Central memory CD8-positive, alpha-beta T cell (primary cell): ENCODE data around the gene LHX1.

Source experiments
- ATAC-seq: fragments of 150-1000 bp; cut with Tn5 transposase; replicated peaks from 2 replicates; pipeline ENCODE4 v1.10.0; 2022; ENCODE audit warnings: mild to moderate bottlenecking, moderate FRiP score, moderate number of reproducible peaks; ENCODE audit not compliant: poor library complexity, severe bottlenecking; ENCODE audit errors: extremely low read depth
- DNase-seq, 2 donors: peaks; one replicate each; pipeline ENCODE4 v3.0.0; 2021; ENCODE audit warnings: low spot score in 2 of 2
- H3K27ac Mint-ChIP-seq: one replicate; pipeline ENCODE4 v1.8.0; 2022; ENCODE audit warnings: low read depth, mild to moderate bottlenecking, moderate library complexity, mixed read lengths
- H3K27me3 Mint-ChIP-seq: one replicate; pipeline ENCODE4 v1.8.0; 2022; ENCODE audit warnings: mixed read lengths
- H3K36me3 Mint-ChIP-seq: one replicate; pipeline ENCODE4 v1.8.0; 2022; ENCODE audit warnings: mild to moderate bottlenecking, moderate library complexity, mixed read lengths; ENCODE audit not compliant: insufficient read depth
- H3K4me1 Mint-ChIP-seq: one replicate; pipeline ENCODE4 v1.8.0; 2022; ENCODE audit warnings: mixed read lengths
- H3K4me3 Mint-ChIP-seq: one replicate; pipeline ENCODE4 v1.8.0; 2022; ENCODE audit warnings: mild to moderate bottlenecking, moderate library complexity, mixed read lengths
- H3K9me3 Mint-ChIP-seq: one replicate; pipeline ENCODE4 v1.8.0; 2022; ENCODE audit warnings: mixed read lengths

The LHX1 gene

DNA sequence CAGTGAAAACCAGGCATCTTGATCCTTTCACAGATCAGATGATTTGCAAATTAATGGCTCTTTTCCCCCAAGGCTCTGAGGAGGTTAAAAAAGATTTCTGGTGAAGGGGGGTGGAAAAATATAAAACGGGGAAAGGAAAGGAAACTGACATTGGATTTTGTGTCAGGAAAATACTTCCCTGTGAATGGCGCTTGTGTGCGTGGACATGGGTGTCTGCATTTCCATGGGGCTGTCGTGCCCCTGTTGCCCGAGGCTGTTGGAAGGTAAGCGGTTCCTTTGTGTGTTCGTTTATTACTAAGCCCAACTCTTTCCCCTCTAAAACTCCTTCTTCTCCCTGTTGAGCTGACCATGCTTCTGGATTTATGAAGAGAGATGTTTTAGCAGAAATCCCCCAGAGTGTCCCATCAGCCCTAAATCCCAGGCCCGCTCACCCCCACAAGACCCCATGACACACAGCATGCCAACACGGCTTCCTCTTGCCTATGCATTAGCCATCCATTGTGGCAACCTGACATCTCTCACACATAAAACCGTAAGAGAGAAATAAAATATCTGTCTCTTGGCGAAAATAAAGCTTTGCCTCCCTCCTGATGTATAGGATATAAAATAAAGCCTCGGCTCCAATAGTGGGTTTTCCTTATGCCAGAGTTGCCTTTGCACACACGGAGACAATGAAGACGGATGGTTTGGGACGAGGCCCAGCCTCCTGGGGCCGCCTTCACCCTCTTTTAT is 7.3 kb upstream of the LHX1 start:
- Mint-ChIP-seq H3K9me3 (no peaks in the 10 kb centered on the region), H3K27ac (no peak overlapping the region), H3K4me1 (peaks cover 28% of the 10 kb centered on the region), H3K4me3 (no peak overlapping the region), H3K36me3 (peaks cover 5% of the 10 kb centered on the region), H3K27me3 (peaks cover 77% of the 10 kb centered on the region)
- ATAC-seq, result no peak
- DNase-seq, result no peak

DNA sequence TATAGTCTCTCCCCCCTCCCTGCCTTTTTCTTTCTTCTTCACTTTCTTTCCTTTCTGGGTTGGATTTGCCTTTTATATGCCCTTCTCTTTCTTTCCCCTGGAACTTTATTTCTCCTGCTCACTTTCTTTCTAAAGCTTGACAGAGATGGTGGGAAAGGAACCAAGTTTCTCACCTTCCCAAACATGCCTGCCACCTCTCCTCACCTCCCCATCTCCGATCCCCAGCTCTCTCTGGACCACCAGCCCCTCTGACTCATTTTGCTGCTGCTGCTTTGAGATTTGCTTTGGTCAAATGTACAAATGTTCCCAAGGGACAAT is 6.7 kb upstream of the LHX1 start:
- H3K27ac Mint-ChIP-seq, result no peak overlapping the region
- no peak for ATAC-seq
- peaks cover 9% of the 10 kb centered on the region for H3K36me3 Mint-ChIP-seq
- peaks cover 83% of the 10 kb centered on the region for H3K27me3 Mint-ChIP-seq
- no peak for DNase-seq
- peaks cover 33% of the 10 kb centered on the region for H3K4me1 Mint-ChIP-seq
- H3K9me3 Mint-ChIP-seq, result no peaks in the 10 kb centered on the region
- H3K4me3 Mint-ChIP-seq, result no peak overlapping the region

DNA sequence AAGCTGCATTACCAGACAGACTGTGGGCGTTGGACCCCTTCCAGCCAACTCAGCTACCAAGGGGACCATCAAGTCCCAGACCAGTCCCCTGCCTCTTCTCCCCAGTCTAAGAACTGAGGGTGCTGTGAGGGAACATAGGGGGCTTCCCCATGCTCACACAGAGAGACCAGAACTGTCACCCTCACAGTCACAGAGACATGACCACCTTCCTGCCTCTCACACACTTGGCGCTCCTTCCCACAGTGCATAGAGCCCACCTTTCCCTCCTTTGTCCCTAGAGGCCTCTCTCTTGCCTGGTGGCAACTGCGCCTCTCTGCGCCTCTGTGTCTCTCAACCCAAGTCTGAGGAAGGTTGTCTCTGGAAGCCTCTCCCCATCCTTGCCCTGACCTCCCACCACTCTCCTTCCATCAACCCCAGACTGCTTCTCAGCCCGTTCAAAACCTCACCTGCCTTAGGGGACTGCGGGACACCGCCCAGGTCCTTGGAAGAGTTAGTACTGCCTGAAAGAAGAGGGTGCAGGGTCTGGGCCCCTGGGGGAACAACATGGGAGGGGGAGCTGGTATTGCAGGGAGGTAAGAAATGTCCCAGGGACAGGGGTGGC is 6.1 kb upstream of the LHX1 start:
- Mint-ChIP-seq H3K9me3 (no peaks in the 10 kb centered on the region), H3K27ac (no peak overlapping the region), H3K36me3 (peaks cover 13% of the 10 kb centered on the region), H3K4me3 (no peak overlapping the region), H3K4me1 (peaks cover 39% of the 10 kb centered on the region), H3K27me3 (peaks cover 89% of the 10 kb centered on the region)
- ATAC-seq, result no peak
- no peak for DNase-seq

DNA sequence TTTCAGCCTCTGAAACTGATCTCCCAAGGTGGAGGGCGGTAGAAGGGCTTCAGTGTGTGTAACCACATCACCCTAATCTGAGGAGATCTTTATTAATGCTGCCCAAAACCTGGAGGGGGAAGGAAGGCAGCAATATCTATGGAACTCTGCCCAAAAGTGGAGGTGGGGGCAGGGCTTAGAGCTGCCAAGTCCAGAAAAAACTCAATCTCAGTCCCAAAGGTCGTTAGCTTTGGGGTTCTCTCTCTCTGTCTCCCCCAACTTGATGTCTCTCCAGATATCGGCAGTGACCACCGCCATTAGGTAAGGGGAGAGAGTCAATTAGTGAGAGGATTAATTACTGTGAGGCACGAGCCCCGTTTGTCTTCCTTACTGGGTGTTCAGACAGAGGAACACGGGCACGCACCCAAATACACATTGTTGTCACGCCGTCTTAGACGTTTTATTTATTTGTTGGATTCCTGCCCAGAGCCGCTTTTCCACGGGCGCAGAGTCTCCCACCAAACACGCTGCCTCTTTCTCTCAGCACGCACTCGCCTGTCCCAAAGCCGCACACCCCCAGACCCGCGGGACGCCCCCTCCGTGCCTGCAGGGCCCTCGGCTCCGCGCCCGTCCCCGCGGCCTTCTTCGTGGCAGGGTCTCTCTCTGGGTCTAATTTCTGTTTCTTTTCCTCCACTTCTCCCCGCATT is 5.4 kb upstream of the LHX1 start:
- Mint-ChIP-seq H3K4me3 (peak overlapping the region; percentile 51), H3K36me3 (peaks cover 15% of the 10 kb centered on the region), H3K27me3 (peaks cover 96% of the 10 kb centered on the region), H3K27ac (no peak overlapping the region), H3K4me1 (peaks cover 41% of the 10 kb centered on the region), H3K9me3 (no peaks in the 10 kb centered on the region)
- DNase-seq (no peak), ATAC-seq (no peak)

DNA sequence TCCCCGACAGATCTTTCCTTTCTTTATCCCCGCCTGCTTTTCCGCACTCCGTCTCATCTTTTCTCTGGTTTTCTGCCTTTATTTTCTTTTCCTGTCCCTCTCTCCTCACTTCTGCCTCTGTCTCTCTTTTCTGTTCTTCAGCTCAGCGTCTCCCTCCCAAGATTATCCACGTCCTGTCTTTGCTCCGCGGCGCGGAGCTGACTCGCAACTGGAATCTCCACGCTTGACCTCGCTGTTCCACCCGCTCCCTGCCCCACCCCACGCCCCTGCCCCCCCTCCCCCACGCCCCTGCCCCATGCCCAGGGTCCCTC is 4.9 kb upstream of the LHX1 start:
- H3K27me3 Mint-ChIP-seq, result peaks cover 100% of the 10 kb centered on the region
- no peak overlapping the region for H3K27ac Mint-ChIP-seq
- ATAC-seq (no peak), DNase-seq (no peak)
- H3K4me3 Mint-ChIP-seq, result peak overlapping the region; percentile 51
- H3K36me3 Mint-ChIP-seq, result peaks cover 19% of the 10 kb centered on the region
- peaks cover 46% of the 10 kb centered on the region for H3K4me1 Mint-ChIP-seq
- H3K9me3 Mint-ChIP-seq, result no peaks in the 10 kb centered on the region

DNA sequence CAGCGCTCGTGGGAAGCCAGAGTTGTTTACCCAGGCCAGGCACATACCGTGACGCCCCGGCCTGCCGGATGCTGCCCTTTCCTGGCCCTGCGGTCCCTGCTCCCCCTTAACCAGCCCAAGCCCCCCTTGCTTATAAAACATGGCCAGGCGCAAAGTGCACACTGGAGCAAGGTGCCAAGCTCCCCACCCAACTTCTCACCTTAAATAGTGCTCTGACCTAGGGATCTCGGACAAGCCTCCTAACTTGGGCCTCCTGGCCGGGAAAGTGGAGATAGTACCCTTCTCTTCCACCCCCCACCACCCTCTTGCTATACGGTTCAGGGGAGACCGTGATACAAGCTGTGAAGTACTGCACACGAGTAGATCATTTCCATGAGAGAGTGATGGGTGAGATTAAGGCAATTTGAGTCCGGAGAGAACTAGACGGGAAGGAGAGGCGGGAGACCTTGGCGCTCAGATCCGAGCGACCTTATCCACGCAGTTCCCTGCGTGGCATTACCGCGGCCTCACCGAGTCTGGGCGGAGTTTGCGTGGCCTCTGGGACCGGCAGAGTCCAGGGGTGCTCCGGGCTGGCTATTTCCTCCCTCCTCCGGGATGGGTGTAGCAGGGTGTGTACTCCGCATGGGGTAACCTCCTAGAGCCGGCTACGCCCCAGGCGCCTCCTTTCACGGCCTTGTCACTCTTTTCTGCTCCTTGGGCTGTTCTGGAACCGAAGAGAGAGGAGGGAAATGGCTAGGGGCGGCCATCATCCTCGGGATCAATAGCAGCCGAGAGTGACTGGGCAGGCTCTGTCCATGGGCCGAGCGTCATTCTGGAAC is 4.4 kb upstream of the LHX1 start:
- Mint-ChIP-seq H3K36me3 (peaks cover 21% of the 10 kb centered on the region), H3K4me3 (peak overlapping the region; percentile 51), H3K4me1 (peaks cover 51% of the 10 kb centered on the region), H3K27me3 (peaks cover 100% of the 10 kb centered on the region), H3K27ac (no peak overlapping the region), H3K9me3 (no peaks in the 10 kb centered on the region)
- no peak for ATAC-seq
- DNase-seq, result no peak

DNA sequence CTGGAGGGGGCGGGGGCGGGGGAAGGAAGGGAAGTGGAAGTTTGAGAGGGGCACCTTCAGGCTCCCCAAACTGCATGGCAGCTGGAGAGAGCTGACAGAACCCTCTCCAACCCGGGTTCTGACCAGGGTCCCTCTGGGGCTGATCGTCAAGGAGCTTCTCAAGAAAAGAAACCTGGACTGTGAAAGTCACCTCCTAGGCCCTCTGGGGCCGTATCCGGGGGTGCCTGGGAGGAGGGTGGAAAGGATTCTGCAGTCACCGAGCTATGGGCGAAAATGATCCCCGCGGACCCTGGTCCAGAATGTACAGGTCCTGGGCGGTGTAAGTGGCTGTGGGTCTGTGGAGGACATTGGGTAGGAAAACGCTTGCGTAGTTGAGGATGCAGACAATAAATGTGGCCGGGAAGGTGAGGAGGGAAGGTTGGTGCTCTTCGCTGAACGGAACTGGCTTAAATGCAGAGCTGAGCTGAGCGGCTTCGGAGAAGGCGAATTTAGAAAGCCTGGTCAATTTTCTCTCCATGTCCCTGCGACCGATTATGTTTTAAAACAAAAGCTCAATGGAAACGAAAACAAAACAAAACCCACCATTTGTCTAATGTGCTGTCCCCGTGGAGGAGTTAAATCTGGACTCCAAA is 3.6 kb upstream of the LHX1 start:
- Mint-ChIP-seq H3K27me3 (peaks cover 100% of the 10 kb centered on the region), H3K27ac (no peak overlapping the region), H3K4me3 (peak overlapping the region; percentile 64), H3K9me3 (no peaks in the 10 kb centered on the region), H3K36me3 (peaks cover 25% of the 10 kb centered on the region), H3K4me1 (peaks cover 58% of the 10 kb centered on the region)
- DNase-seq (no peak), ATAC-seq (no peak)

DNA sequence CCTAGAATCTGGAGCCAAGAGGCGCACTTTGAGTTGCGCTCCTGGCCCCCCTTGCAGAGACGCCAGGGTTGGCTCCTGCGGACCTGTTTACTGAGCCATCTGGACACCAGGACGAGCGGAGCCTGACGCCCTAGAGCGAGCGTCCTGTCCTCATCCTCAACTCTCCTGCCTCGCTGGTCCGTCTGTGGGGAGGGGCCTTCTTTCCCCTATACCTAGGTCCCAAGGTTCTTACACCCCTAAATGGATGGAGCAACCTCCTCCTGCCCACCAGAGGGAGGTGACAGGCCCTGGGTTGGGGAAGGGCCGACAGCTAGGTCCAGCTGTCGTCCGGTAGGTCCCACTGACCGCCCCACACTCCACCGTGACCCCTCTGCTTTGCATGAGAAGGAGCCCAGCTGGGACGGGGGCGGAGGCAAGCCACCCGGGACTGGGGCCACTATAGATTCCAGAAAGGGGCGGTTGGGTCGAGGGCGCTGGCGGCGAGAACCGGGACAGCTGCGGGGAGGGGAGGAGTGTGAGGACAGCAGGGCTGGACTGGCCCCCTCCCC is 3.1 kb upstream of the LHX1 start:
- peaks cover 63% of the 10 kb centered on the region for H3K4me1 Mint-ChIP-seq
- ATAC-seq, result no peak
- H3K27me3 Mint-ChIP-seq, result peaks cover 100% of the 10 kb centered on the region
- no peaks in the 10 kb centered on the region for H3K9me3 Mint-ChIP-seq
- H3K36me3 Mint-ChIP-seq, result peaks cover 30% of the 10 kb centered on the region
- DNase-seq, result no peak
- H3K4me3 Mint-ChIP-seq, result peak overlapping the region; percentile 64
- no peak overlapping the region for H3K27ac Mint-ChIP-seq

DNA sequence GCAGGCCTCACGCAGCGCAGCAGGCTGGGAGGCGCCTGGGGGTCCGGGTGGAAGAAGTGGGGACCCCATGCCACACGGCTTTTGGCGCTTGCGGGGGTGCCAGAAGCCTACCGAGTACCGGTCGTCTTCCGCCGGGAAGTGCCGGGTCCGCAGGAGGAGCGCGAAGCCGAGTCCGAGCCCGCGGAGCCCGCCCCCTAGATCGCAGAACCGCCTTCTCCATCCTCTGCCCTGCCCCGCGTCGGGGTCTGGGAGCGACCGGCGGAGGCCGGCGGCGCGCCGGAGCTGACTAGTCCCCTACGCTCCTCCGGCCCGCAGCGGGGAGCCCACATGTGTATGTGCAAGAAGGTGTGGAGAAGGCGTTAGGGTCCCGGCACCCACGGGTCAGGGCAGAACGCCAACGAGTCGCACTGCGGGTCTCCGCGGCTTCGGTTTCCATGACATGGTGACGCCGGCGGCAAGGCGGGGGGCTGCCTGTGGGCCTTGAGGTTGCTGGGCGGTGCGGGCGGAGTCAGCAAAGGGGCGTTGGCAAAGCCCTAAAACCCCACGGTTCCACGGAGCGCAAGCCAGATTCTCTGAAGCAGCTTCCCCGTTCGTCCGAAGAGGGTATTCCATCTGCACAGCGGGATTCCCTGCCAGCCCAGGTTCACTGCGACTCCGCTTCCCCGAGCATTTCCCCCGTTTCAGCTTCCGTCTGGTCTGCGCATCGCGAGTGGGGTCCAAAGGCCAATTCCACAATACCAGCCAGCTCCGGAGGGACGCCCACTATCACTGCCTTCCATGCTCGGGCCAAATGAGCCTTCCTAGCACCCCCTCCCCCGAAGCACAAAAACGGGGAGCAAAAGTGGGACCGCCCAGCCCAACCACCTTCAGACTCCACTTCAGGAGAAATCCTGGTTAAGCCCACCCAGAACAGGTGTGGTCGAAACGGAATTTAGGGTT is 2.3 kb upstream of the LHX1 start:
- H3K4me1 Mint-ChIP-seq, result peaks cover 67% of the 10 kb centered on the region
- peaks cover 100% of the 10 kb centered on the region for H3K27me3 Mint-ChIP-seq
- ATAC-seq (no peak), DNase-seq (no peak)
- no peaks in the 10 kb centered on the region for H3K9me3 Mint-ChIP-seq
- H3K36me3 Mint-ChIP-seq, result peaks cover 32% of the 10 kb centered on the region
- H3K27ac Mint-ChIP-seq, result no peak overlapping the region
- H3K4me3 Mint-ChIP-seq, result peak overlapping the region; percentile 80

DNA sequence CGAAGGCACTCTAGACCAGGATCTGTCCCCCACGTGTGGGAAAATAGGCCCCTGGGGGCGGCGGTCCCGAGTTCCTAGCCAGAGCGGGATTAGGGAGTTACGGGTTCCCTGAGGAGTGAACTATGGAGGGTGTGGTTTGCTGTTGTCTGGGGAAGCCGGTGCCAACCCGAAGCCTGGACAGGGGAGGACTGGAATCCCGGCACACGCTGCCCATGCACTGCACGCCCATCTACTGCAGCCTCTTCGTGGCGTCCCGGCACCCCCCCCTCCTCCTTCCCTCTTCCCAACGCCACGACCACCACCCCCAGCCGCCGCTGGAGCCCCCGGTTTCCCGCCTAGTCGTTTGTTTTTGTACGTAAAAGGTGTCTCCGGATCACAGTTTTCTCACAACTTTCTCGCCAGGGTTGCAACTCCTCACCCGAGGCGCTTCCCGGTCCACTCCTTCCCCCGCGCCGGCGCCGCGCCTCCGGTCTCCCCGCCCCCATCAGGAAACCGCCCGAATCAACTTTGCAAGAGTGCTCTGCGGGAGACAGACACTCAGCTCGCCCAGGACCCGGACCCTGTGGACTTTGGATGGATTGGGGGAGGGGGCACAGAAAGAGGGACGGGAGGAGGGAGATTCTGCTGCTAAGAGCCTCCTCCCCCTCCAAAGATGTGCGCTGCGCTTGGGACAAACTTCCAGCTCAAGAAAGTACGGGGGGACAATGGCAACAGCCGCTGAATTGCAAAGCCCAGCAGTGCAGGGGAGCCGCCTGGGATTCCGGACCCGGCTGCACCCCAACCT is 1.4 kb upstream of the LHX1 start:
- Mint-ChIP-seq H3K4me1 (peaks cover 70% of the 10 kb centered on the region), H3K4me3 (peak overlapping the region; percentile 80), H3K9me3 (no peaks in the 10 kb centered on the region), H3K27me3 (peaks cover 100% of the 10 kb centered on the region), H3K36me3 (peaks cover 32% of the 10 kb centered on the region), H3K27ac (no peak overlapping the region)
- ATAC-seq (no peak), DNase-seq (no peak)

DNA sequence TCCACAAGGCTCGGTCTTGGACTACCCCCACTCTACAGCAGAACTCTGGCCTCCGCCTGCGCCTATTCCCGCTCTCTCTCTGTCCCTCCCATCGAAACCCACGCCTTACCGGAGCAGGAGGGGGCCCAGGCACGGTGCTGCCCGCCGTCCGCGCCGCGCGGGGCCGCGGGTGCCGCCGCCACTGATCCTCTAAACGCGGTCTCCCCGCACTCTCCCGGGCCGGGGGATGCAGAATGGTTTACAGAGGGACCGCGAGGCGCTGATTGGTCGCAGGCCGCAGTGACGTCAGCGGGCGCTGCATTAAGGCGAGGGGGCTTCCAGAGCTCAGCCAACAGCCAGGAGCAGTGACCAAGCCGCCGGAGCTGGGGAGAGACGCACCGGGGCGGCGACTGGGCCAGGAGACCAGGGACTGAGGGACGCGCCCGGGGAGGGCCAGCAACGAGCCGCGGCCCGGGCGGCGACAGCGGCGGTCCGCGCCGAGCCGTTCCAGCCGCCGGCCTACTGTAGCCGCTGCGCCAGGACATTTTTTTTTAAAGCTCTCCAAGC is 747 bp upstream of the LHX1 start:
- no peak for DNase-seq
- Mint-ChIP-seq H3K27ac (peak overlapping the region; percentile 68), H3K4me1 (peaks cover 73% of the 10 kb centered on the region), H3K4me3 (peak overlapping the region; percentile 80), H3K36me3 (peaks cover 33% of the 10 kb centered on the region), H3K27me3 (peaks cover 100% of the 10 kb centered on the region), H3K9me3 (no peaks in the 10 kb centered on the region)
- no peak for ATAC-seq
